GM23248 (cell line): ENCODE data around the gene OPCML. TPM values are rescaled to one million over a fixed set of nuclear protein-coding genes. Genes with fewer than 3 reads are reported as not detected.

Source experiments
- DNase-seq: peaks from one replicate; pipeline ENCODE4 v3.0.0-alpha.2; 2015
- H2AFZ ChIP-seq: fragments of 200-600 bp; sonication (generic); 2 replicates; pipeline ENCODE4 v1.6.1; 2016; ENCODE audit warnings: antibody characterized with exemption
- H3F3A ChIP-seq: fragments of 200-600 bp; sonication (generic); 2 replicates; pipeline ENCODE4 v1.6.1; 2016; ENCODE audit warnings: mild to moderate bottlenecking, antibody characterized with exemption, mixed run types; ENCODE audit not compliant: insufficient read depth
- H3K27ac ChIP-seq: fragments of 200-600 bp; sonication (generic); 2 replicates; pipeline ENCODE4 v1.5.1; 2016; ENCODE audit warnings: mild to moderate bottlenecking
- H3K27me3 ChIP-seq: fragments of 200-600 bp; sonication (generic); replicated peaks from 2 replicates; pipeline ENCODE4 v1.6.1; 2016; ENCODE audit warnings: mild to moderate bottlenecking; ENCODE audit not compliant: insufficient read depth
- H3K36me3 ChIP-seq: fragments of 200-600 bp; sonication (generic); 2 replicates; pipeline ENCODE4 v1.6.1; 2016; ENCODE audit warnings: low read depth, mild to moderate bottlenecking
- H3K4me1 ChIP-seq: fragments of 200-600 bp; sonication (generic); 2 replicates; pipeline ENCODE4 v1.6.1; 2016; ENCODE audit warnings: mild to moderate bottlenecking; ENCODE audit not compliant: insufficient read depth
- H3K4me2 ChIP-seq: fragments of 200-600 bp; sonication (generic); one replicate; pipeline ENCODE4 v1.6.1; 2016; ENCODE audit warnings: mild to moderate bottlenecking; ENCODE audit not compliant: unreplicated experiment
- H3K4me3 ChIP-seq: fragments of 200-600 bp; sonication (generic); 2 replicates; pipeline ENCODE4 v1.5.1; 2016; ENCODE audit warnings: mild to moderate bottlenecking
- H3K79me2 ChIP-seq: fragments of 200-600 bp; sonication (generic); 2 replicates; pipeline ENCODE4 v1.6.1; 2016; ENCODE audit warnings: mild to moderate bottlenecking; ENCODE audit not compliant: insufficient read depth
- H3K9ac ChIP-seq: fragments of 200-600 bp; sonication (generic); 2 replicates; pipeline ENCODE4 v1.6.1; 2016; ENCODE audit warnings: mild to moderate bottlenecking
- H3K9me2 ChIP-seq: fragments of 200-600 bp; sonication (generic); 2 replicates; pipeline ENCODE4 v1.6.1; 2016; ENCODE audit warnings: mixed run types, mild to moderate bottlenecking, moderate library complexity; ENCODE audit not compliant: insufficient read depth
- H3K9me3 ChIP-seq: fragments of 200-600 bp; sonication (generic); one replicate; pipeline ENCODE4 v1.6.1; 2017; ENCODE audit warnings: low read depth
- H4K20me1 ChIP-seq: fragments of 200-600 bp; sonication (generic); 2 replicates; pipeline ENCODE4 v1.6.0; 2016; ENCODE audit not compliant: insufficient read depth
- EZH2 ChIP-seq: fragments of 200-600 bp; sonication (generic); IDR thresholded peaks from 2 replicates; pipeline ENCODE4 v1.6.1; 2018; ENCODE audit warnings: antibody characterized with exemption, mild to moderate bottlenecking; ENCODE audit not compliant: insufficient read depth, poor library complexity, severe bottlenecking
- EZH2phosphoT487 ChIP-seq: fragments of 200-600 bp; sonication (generic); IDR thresholded peaks from 2 replicates; pipeline ENCODE4 v1.6.1; 2018; ENCODE audit warnings: antibody characterized with exemption, moderate library complexity, mild to moderate bottlenecking, low read depth; ENCODE audit not compliant: insufficient read depth
- WGBS, 2 experiments: methylation state at CpG; one replicate each; pipeline ENCODE4 v1.1.6; 2015 to 2017; ENCODE audit warnings: low lambda C conversion rate in 2 of 2, low coverage in 1 of 2; ENCODE audit errors: missing lambda C conversion rate in 2 of 2; 5-methylcytosine and 5-hydroxymethylcytosine counted together
- in situ Hi-C: fragments of 300-500 bp; cut with MboI; formaldehyde crosslinking; loops from 2 replicates; pipeline ENCODE4 v1.15.0; 2020
- polyA plus RNA-seq: library from polyadenylated mRNA; unstranded; fragments of >200 nt; fragmentation: Nextera tagmentation; extraction: Ambion mirVana; gene quantifications from 2 replicates; pipeline ENCODE4 v1.2.1, GENCODE V29; 2016
- total RNA-seq: library from RNA; depleted of rRNA; stranded (reverse); fragments of >200 nt; shearing (Covaris generic); gene quantifications from 2 replicates; pipeline ENCODE4 v1.2.3, GENCODE V29; 2014

The OPCML gene
- total and polyA plus RNA-seq, 2 experiments from 2014 or later = 0.69 to 1.6 TPM

- Histone ChIP-seq H3K9ac (no peak overlapping the region), H4K20me1 (no peaks in the 10 kb centered on the region), H3K9me3 (no peaks in the 10 kb centered on the region), H3F3A (no peaks in the 10 kb centered on the region), H3K4me3 (no peak overlapping the region), H2AFZ (no peak overlapping the region), H3K4me2 (no peak overlapping the region), H3K36me3 (no peaks in the 10 kb centered on the region), H3K79me2 (no peaks in the 10 kb centered on the region), H3K4me1 (no peaks in the 10 kb centered on the region), H3K9me2 (no peaks in the 10 kb centered on the region), H3K27me3 (no peaks in the 10 kb centered on the region), H3K27ac (no peak overlapping the region)
- 70 to 73% methylated on average over 5 of the region's 5 CpGs for WGBS, 2 experiments
- in situ Hi-C loops = no loop called here
- DNase-seq = no peak
- no peak for TF ChIP-seq EZH2phosphoT487
- TF ChIP-seq EZH2 = no peak
Observed at GRCh38 chr11:132551016-132551415, 981.3 kb downstream of the OPCML start.

GRCh38 chr11:132549561-132549960, 982.7 kb downstream of the OPCML start:
- H3K4me1 ChIP-seq = no peaks in the 10 kb centered on the region
- H3K27me3 ChIP-seq = no peaks in the 10 kb centered on the region
- no peaks in the 10 kb centered on the region for H3K9me3 ChIP-seq
- no peak overlapping the region for H3K4me3 ChIP-seq
- no peak overlapping the region for H3K4me2 ChIP-seq
- no peak for DNase-seq
- no peaks in the 10 kb centered on the region for H4K20me1 ChIP-seq
- in situ Hi-C loops = no loop called here
- H3K9me2 ChIP-seq = no peaks in the 10 kb centered on the region
- no peaks in the 10 kb centered on the region for H3F3A ChIP-seq
- TF ChIP-seq EZH2phosphoT487 = no peak
- no peak for TF ChIP-seq EZH2
- H3K27ac ChIP-seq = no peak overlapping the region
- no peaks in the 10 kb centered on the region for H3K36me3 ChIP-seq
- H3K79me2 ChIP-seq = no peaks in the 10 kb centered on the region
- H3K9ac ChIP-seq = no peak overlapping the region
- 76% methylated on average over 6 of the region's 6 CpGs for WGBS, 2 experiments
- no peak overlapping the region for H2AFZ ChIP-seq

GRCh38 chr11:132549001-132549400, 983.3 kb downstream of the OPCML start:
- H3K27me3 ChIP-seq = no peaks in the 10 kb centered on the region
- 65 to 69% methylated on average over 7 of the region's 7 CpGs for WGBS, 2 experiments
- in situ Hi-C loops = no loop called here
- no peaks in the 10 kb centered on the region for H3K4me1 ChIP-seq
- H3K4me3 ChIP-seq = no peak overlapping the region
- no peaks in the 10 kb centered on the region for H3K9me3 ChIP-seq
- H3K27ac ChIP-seq = no peak overlapping the region
- no peaks in the 10 kb centered on the region for H4K20me1 ChIP-seq
- H2AFZ ChIP-seq = no peak overlapping the region
- no peaks in the 10 kb centered on the region for H3F3A ChIP-seq
- no peak for TF ChIP-seq EZH2
- TF ChIP-seq EZH2phosphoT487 = no peak
- H3K4me2 ChIP-seq = no peak overlapping the region
- H3K9me2 ChIP-seq = no peaks in the 10 kb centered on the region
- H3K79me2 ChIP-seq = no peaks in the 10 kb centered on the region
- no peak for DNase-seq
- H3K36me3 ChIP-seq = no peaks in the 10 kb centered on the region
- H3K9ac ChIP-seq = no peak overlapping the region

GRCh38 chr11:132544007-132544406, 988.3 kb downstream of the OPCML start:
- Histone ChIP-seq H3K9me2 (no peaks in the 10 kb centered on the region), H3K79me2 (no peaks in the 10 kb centered on the region), H3K9ac (no peak overlapping the region), H3K27ac (no peak overlapping the region), H3K4me3 (no peak overlapping the region), H3F3A (no peaks in the 10 kb centered on the region), H3K27me3 (no peaks in the 10 kb centered on the region), H4K20me1 (no peaks in the 10 kb centered on the region), H3K9me3 (no peaks in the 10 kb centered on the region), H3K4me1 (no peaks in the 10 kb centered on the region), H3K36me3 (no peaks in the 10 kb centered on the region), H3K4me2 (no peak overlapping the region), H2AFZ (no peak overlapping the region)
- TF ChIP-seq EZH2 (no peak), EZH2phosphoT487 (no peak)
- no peak for DNase-seq
- WGBS, 2 experiments = 26 to 33% methylated on average over 5 of the region's 5 CpGs
- in situ Hi-C loops = no loop called here

GRCh38 chr11:132541794-132542193, 990.5 kb downstream of the OPCML start:
- Histone ChIP-seq H3K79me2 (no peaks in the 10 kb centered on the region), H3K9me3 (no peaks in the 10 kb centered on the region), H3K27me3 (no peaks in the 10 kb centered on the region), H3K4me2 (no peak overlapping the region), H3K9me2 (no peaks in the 10 kb centered on the region), H3F3A (no peaks in the 10 kb centered on the region), H3K36me3 (no peaks in the 10 kb centered on the region), H3K9ac (no peak overlapping the region), H3K4me1 (no peaks in the 10 kb centered on the region), H4K20me1 (no peaks in the 10 kb centered on the region), H3K4me3 (no peak overlapping the region), H2AFZ (no peak overlapping the region), H3K27ac (no peak overlapping the region)
- TF ChIP-seq EZH2phosphoT487 (no peak), EZH2 (no peak)
- no peak for DNase-seq
- WGBS, 2 experiments = 60 to 73% methylated on average over 2 of the region's 2 CpGs
- in situ Hi-C loops = no loop called here
